ENCODE measurements around the gene RNF212. TPM values are rescaled to one million over a fixed set of nuclear protein-coding genes. Genes with fewer than 3 reads are reported as not detected.

RNF212 gene
- total and polyA plus RNA-seq, 7 experiments from 2014 or later, result 1.8 to 6.7 (median 3.1) TPM

GRCh38 chr4:1033840-1034551 is 79.4 kb downstream of the RNF212 start:
- no peak for ATAC-seq
- POLR2A ChIA-PET, result no interaction called here

GRCh38 chr4:1032861-1033260 is 80.5 kb downstream of the RNF212 start:
- no peak for DNase-seq
- H3K36me3 ChIP-seq (ENCODE audit: control insufficient read depth in 2 of 3, insufficient read depth in 3 of 3, low read length in 3 of 3), result no peaks in the 10 kb centered on the region
- Mint-ChIP-seq H3K4me3 (no peak overlapping the region), H3K36me3 (no peaks in the 10 kb centered on the region), H3K4me1 (no peaks in the 10 kb centered on the region), H3K9me3 (no peaks in the 10 kb centered on the region), H3K27ac (no peak overlapping the region), H3K27me3 (no peaks in the 10 kb centered on the region)
- no peak for ATAC-seq
- CTCF ChIA-PET, result no interaction called here
- POLR2A ChIA-PET, result no interaction called here
- H3K4me1 ChIP-seq (ENCODE audit: control insufficient read depth in 2 of 2, insufficient read depth in 2 of 2, low read length in 2 of 2), result no peaks in the 10 kb centered on the region
- intact Hi-C loops (cut with micrococcal nuclease), result no loop called here
- H3K9me3 ChIP-seq (ENCODE audit: control insufficient read depth in 2 of 3, low read length in 3 of 3), result no peaks in the 10 kb centered on the region
- H3K27ac ChIP-seq (ENCODE audit: low read depth, low read length), result no peak overlapping the region
- no peaks in the 10 kb centered on the region for H3K27me3 ChIP-seq (ENCODE audit: control insufficient read depth in 2 of 2, insufficient read depth in 2 of 2, low read length in 2 of 2)
- H3K4me3 ChIP-seq (ENCODE audit: low read length), result no peak overlapping the region

More at GRCh38 chr4:1033840-1034551, 79.4 kb downstream of the RNF212 start:
- Mint-ChIP-seq H3K9me3 (no peaks in the 10 kb centered on the region), H3K27me3 (no peaks in the 10 kb centered on the region), H3K36me3 (no peaks in the 10 kb centered on the region), H3K27ac (no peak overlapping the region), H3K4me1 (no peaks in the 10 kb centered on the region), H3K4me3 (no peak overlapping the region)
- Histone ChIP-seq H3K4me1 (ENCODE audit: control insufficient read depth in 2 of 2, insufficient read depth in 2 of 2, low read length in 2 of 2) (no peaks in the 10 kb centered on the region), H3K27ac (ENCODE audit: low read depth, low read length) (no peak overlapping the region), H3K27me3 (ENCODE audit: control insufficient read depth in 2 of 2, insufficient read depth in 2 of 2, low read length in 2 of 2) (no peaks in the 10 kb centered on the region), H3K36me3 (ENCODE audit: control insufficient read depth in 2 of 3, insufficient read depth in 3 of 3, low read length in 3 of 3) (no peaks in the 10 kb centered on the region), H3K4me3 (ENCODE audit: low read length) (no peak overlapping the region), H3K9me3 (ENCODE audit: control insufficient read depth in 2 of 3, low read length in 3 of 3) (no peaks in the 10 kb centered on the region)
- intact Hi-C loops (cut with micrococcal nuclease), result no loop called here
- CTCF ChIA-PET, result interaction anchor here (0.6 kb wide), 1 partner anchor 595 kb away, joined by 3 read pairs; no protein-coding TSS in a partner anchor
- no peak for DNase-seq

- ChIA-PET POLR2A (no interaction called here), CTCF (no interaction called here)
- no peaks in the 10 kb centered on the region for H3K27me3 ChIP-seq (ENCODE audit: control insufficient read depth in 2 of 2, insufficient read depth in 2 of 2, low read length in 2 of 2)
- H3K36me3 Mint-ChIP-seq, result no peaks in the 10 kb centered on the region
- no peaks in the 10 kb centered on the region for H3K27me3 Mint-ChIP-seq
- H3K27ac ChIP-seq (ENCODE audit: low read depth, low read length), result no peak overlapping the region
- intact Hi-C loops (cut with micrococcal nuclease), result no loop called here
- H3K27ac Mint-ChIP-seq, result no peak overlapping the region
- no peaks in the 10 kb centered on the region for H3K4me1 ChIP-seq (ENCODE audit: control insufficient read depth in 2 of 2, insufficient read depth in 2 of 2, low read length in 2 of 2)
- H3K4me3 Mint-ChIP-seq, result no peak overlapping the region
- H3K36me3 ChIP-seq (ENCODE audit: control insufficient read depth in 2 of 3, insufficient read depth in 3 of 3, low read length in 3 of 3), result no peaks in the 10 kb centered on the region
- DNase-seq (no peak), ATAC-seq (no peak)
- no peaks in the 10 kb centered on the region for H3K9me3 ChIP-seq (ENCODE audit: control insufficient read depth in 2 of 3, low read length in 3 of 3)
- no peak overlapping the region for H3K4me3 ChIP-seq (ENCODE audit: low read length)
- H3K4me1 Mint-ChIP-seq, result no peaks in the 10 kb centered on the region
- H3K9me3 Mint-ChIP-seq, result no peaks in the 10 kb centered on the region
Observed at GRCh38 chr4:1031956-1032795, 81.2 kb downstream of the RNF212 start.

- intact Hi-C loops (cut with micrococcal nuclease), result no loop called here
Observed at GRCh38 chr4:1031346-1031745, 82.0 kb downstream of the RNF212 start.

GRCh38 chr4:1030559-1030958 is 82.8 kb downstream of the RNF212 start:
- Mint-ChIP-seq H3K4me3 (no peak overlapping the region), H3K9me3 (no peaks in the 10 kb centered on the region), H3K36me3 (peaks cover 0 to 5% (median 0%) of the 10 kb centered on the region in 5 donors), H3K27ac (no peak overlapping the region), H3K27me3 (no peaks in the 10 kb centered on the region), H3K4me1 (peaks cover 0 to 9% (median 0%) of the 10 kb centered on the region in 7 donors)
- no peak for DNase-seq
- ATAC-seq, result no peak
- H3K36me3 ChIP-seq (ENCODE audit: control insufficient read depth in 2 of 3, insufficient read depth in 3 of 3, low read length in 3 of 3), result peaks cover 0 to 5% (median 0%) of the 10 kb centered on the region in 3 experiments
- H3K27me3 ChIP-seq (ENCODE audit: control insufficient read depth in 2 of 2, insufficient read depth in 2 of 2, low read length in 2 of 2), result no peaks in the 10 kb centered on the region
- no peak overlapping the region for H3K27ac ChIP-seq (ENCODE audit: low read depth, low read length)
- CTCF ChIA-PET, result interaction anchor here (0.6 kb wide), 1 partner anchor 11 kb away, joined by 4 read pairs; no protein-coding TSS in a partner anchor
- no peaks in the 10 kb centered on the region for H3K9me3 ChIP-seq (ENCODE audit: control insufficient read depth in 2 of 3, low read length in 3 of 3)
- no peak overlapping the region for H3K4me3 ChIP-seq (ENCODE audit: low read length)
- intact Hi-C loops (cut with micrococcal nuclease), result no loop called here
- no peaks in the 10 kb centered on the region for H3K4me1 ChIP-seq (ENCODE audit: control insufficient read depth in 2 of 2, insufficient read depth in 2 of 2, low read length in 2 of 2)
- POLR2A ChIA-PET, result no interaction called here

More at GRCh38 chr4:1031346-1031745, 82.0 kb downstream of the RNF212 start:
- Mint-ChIP-seq H3K36me3 (no peaks in the 10 kb centered on the region), H3K9me3 (no peaks in the 10 kb centered on the region), H3K27ac (no peak overlapping the region), H3K4me1 (peaks cover 0 to under 1% (median 0%) of the 10 kb centered on the region in 7 donors), H3K4me3 (no peak overlapping the region), H3K27me3 (no peaks in the 10 kb centered on the region)
- no peaks in the 10 kb centered on the region for H3K27me3 ChIP-seq (ENCODE audit: control insufficient read depth in 2 of 2, insufficient read depth in 2 of 2, low read length in 2 of 2)
- no peak overlapping the region for H3K27ac ChIP-seq (ENCODE audit: low read depth, low read length)
- H3K36me3 ChIP-seq (ENCODE audit: control insufficient read depth in 2 of 3, insufficient read depth in 3 of 3, low read length in 3 of 3), result no peaks in the 10 kb centered on the region
- no peaks in the 10 kb centered on the region for H3K9me3 ChIP-seq (ENCODE audit: control insufficient read depth in 2 of 3, low read length in 3 of 3)
- no peaks in the 10 kb centered on the region for H3K4me1 ChIP-seq (ENCODE audit: control insufficient read depth in 2 of 2, insufficient read depth in 2 of 2, low read length in 2 of 2)
- no peak overlapping the region for H3K4me3 ChIP-seq (ENCODE audit: low read length)
- ChIA-PET POLR2A (no interaction called here), CTCF (interaction anchor here (0.6 kb wide), 1 partner anchor 10 kb away, joined by 4 read pairs; no protein-coding TSS in a partner anchor)
- DNase-seq, result no peak
- ATAC-seq, result no peak

GRCh38 chr4:1030031-1030430 is 83.3 kb downstream of the RNF212 start:
- H3K27me3 Mint-ChIP-seq, result no peaks in the 10 kb centered on the region
- CTCF ChIA-PET, result no interaction called here

More at GRCh38 chr4:1030031-1030430, 83.3 kb downstream of the RNF212 start:
- H3K4me3 ChIP-seq (ENCODE audit: low read length), result no peak overlapping the region
- Mint-ChIP-seq H3K4me3 (no peak overlapping the region), H3K9me3 (no peaks in the 10 kb centered on the region), H3K27ac (no peak overlapping the region), H3K36me3 (peaks cover 0 to 11% (median 4%) of the 10 kb centered on the region in 5 donors), H3K4me1 (peaks cover 0 to 11% (median 3%) of the 10 kb centered on the region in 7 donors)
- H3K9me3 ChIP-seq (ENCODE audit: control insufficient read depth in 2 of 3, low read length in 3 of 3), result no peaks in the 10 kb centered on the region
- no peak for ATAC-seq
- peaks cover 0 to 10% (median 0%) of the 10 kb centered on the region in 3 experiments for H3K36me3 ChIP-seq (ENCODE audit: control insufficient read depth in 2 of 3, insufficient read depth in 3 of 3, low read length in 3 of 3)
- no peak for DNase-seq
- no peaks in the 10 kb centered on the region for H3K27me3 ChIP-seq (ENCODE audit: control insufficient read depth in 2 of 2, insufficient read depth in 2 of 2, low read length in 2 of 2)
- no peak overlapping the region for H3K27ac ChIP-seq (ENCODE audit: low read depth, low read length)
- POLR2A ChIA-PET, result no interaction called here
- intact Hi-C loops (cut with micrococcal nuclease), result no loop called here
- no peaks in the 10 kb centered on the region for H3K4me1 ChIP-seq (ENCODE audit: control insufficient read depth in 2 of 2, insufficient read depth in 2 of 2, low read length in 2 of 2)

Data from naive thymus-derived CD4-positive, alpha-beta T cell (primary cell).